Ramos (cell line): ENCODE measurements around the gene NACC2.
"Not testable (repeated sequence)": the region's sequence is repeated elsewhere in the genome, so short reads cannot be mapped to it uniquely, and the experiment has no call there.

Source experiments
- in situ Hi-C: fragments of 300-500 bp; cut with MboI; formaldehyde crosslinking; loops from one replicate; pipeline ENCODE4 v1.14.3; 2022; ENCODE audit warnings: low sequenced_read_pairs; ENCODE audit not compliant: unreplicated experiment

Gene NACC2

GRCh38 chr9:136049491-136050265 lies 45.4 kb downstream of the NACC2 start:
- in situ Hi-C loops, result no loop called here

GRCh38 chr9:136048560-136049411 lies 46.3 kb downstream of the NACC2 start:
- in situ Hi-C loops, result no loop called here

- in situ Hi-C loops, result no loop called here
These were observed 47.1 kb downstream of the NACC2 start for GRCh38 chr9:136047775-136048559.

GRCh38 chr9:136047076-136047774 lies 47.9 kb downstream of the NACC2 start:
- in situ Hi-C loops, result no loop called here

GRCh38 chr9:136046554-136046920 lies 48.6 kb downstream of the NACC2 start:
- in situ Hi-C loops, result no loop called here

GRCh38 chr9:136045595-136046553 lies 49.2 kb downstream of the NACC2 start:
- in situ Hi-C loops, result no loop called here

GRCh38 chr9:136044971-136045594 lies 50.0 kb downstream of the NACC2 start:
- in situ Hi-C loops, result no loop called here

- in situ Hi-C loops, result no loop called here
These were observed 50.7 kb downstream of the NACC2 start for GRCh38 chr9:136044207-136044970.

- in situ Hi-C loops, result no loop called here
These were observed 51.6 kb downstream of the NACC2 start for GRCh38 chr9:136043441-136043991.

GRCh38 chr9:136042541-136042940 lies 52.5 kb downstream of the NACC2 start:
- in situ Hi-C loops, result no loop called here

- in situ Hi-C loops, result not testable (repeated sequence)
These were observed 54.2 kb downstream of the NACC2 start for GRCh38 chr9:136040848-136041247.

GRCh38 chr9:136039488-136039887 lies 55.6 kb downstream of the NACC2 start:
- in situ Hi-C loops, result no loop called here

- in situ Hi-C loops, result no loop called here
These were observed 58.2 kb downstream of the NACC2 start for GRCh38 chr9:136036848-136037247.

- in situ Hi-C loops, result no loop called here
These were observed 59.0 kb downstream of the NACC2 start for GRCh38 chr9:136036050-136036449.

GRCh38 chr9:136031741-136032730 lies 63.1 kb downstream of the NACC2 start:
- in situ Hi-C loops, result no loop called here

GRCh38 chr9:136031094-136031493 lies 64.0 kb downstream of the NACC2 start:
- in situ Hi-C loops, result no loop called here
